GM10266 (cell line): Measurements from ENCODE around the gene DRD5.
A peak's percentile ranks its signal among the peaks of the same experiment; 100 is the strongest.

ENCODE experiments used
- DNase-seq: peaks from one replicate; pipeline ENCODE4 v3.0.0; 2012; ENCODE audit errors: extremely low spot score
- TF ChIP-seq, protein P1 (sequence below): IDR thresholded peaks from 2 replicates; pipeline ENCODE4 v1.5.1; 2012; ENCODE audit warnings: mild to moderate bottlenecking, low read depth; ENCODE audit not compliant: control insufficient read depth, insufficient read depth; ENCODE audit errors: missing control alignments

The DRD5 gene

GRCh38 chr4:9804918-9805317 lies 23.5 kb downstream of the DRD5 start:
- TF ChIP-seq, protein P1, sequence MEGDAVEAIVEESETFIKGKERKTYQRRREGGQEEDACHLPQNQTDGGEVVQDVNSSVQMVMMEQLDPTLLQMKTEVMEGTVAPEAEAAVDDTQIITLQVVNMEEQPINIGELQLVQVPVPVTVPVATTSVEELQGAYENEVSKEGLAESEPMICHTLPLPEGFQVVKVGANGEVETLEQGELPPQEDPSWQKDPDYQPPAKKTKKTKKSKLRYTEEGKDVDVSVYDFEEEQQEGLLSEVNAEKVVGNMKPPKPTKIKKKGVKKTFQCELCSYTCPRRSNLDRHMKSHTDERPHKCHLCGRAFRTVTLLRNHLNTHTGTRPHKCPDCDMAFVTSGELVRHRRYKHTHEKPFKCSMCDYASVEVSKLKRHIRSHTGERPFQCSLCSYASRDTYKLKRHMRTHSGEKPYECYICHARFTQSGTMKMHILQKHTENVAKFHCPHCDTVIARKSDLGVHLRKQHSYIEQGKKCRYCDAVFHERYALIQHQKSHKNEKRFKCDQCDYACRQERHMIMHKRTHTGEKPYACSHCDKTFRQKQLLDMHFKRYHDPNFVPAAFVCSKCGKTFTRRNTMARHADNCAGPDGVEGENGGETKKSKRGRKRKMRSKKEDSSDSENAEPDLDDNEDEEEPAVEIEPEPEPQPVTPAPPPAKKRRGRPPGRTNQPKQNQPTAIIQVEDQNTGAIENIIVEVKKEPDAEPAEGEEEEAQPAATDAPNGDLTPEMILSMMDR: no peak
- no peak for DNase-seq

- no peak for DNase-seq
- TF ChIP-seq, protein P1: no peak
Observed at GRCh38 chr4:9808077-9808476, 26.6 kb downstream of the DRD5 start.

- no peak for DNase-seq
- TF ChIP-seq, protein P1: no peak
Observed at GRCh38 chr4:9811806-9812205, 30.4 kb downstream of the DRD5 start.

GRCh38 chr4:9812501-9813340 lies 31.3 kb downstream of the DRD5 start:
- DNase-seq: peak; percentile 21
- TF ChIP-seq, protein P1: no peak

DNA sequence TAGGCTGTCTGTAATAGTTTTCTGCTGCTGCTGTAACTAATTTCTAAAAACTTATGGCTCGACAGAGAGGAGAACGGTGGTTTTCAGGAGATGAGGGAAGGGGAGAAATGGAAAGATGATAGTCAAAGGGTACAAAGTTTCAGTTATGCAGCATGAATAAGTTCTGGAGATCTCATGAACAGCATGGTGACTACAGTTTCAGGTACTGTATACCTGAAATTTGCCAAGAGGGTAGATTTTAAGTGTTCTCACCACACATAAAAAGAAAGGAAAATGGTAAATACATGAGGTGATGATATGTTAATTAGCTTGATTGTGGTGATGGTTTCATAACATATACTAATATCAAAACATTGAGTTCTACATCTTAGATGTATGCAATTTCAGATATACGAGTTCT lies 34.9 kb downstream of the DRD5 start:
- TF ChIP-seq, protein P1: no peak
- no peak for DNase-seq

DNA sequence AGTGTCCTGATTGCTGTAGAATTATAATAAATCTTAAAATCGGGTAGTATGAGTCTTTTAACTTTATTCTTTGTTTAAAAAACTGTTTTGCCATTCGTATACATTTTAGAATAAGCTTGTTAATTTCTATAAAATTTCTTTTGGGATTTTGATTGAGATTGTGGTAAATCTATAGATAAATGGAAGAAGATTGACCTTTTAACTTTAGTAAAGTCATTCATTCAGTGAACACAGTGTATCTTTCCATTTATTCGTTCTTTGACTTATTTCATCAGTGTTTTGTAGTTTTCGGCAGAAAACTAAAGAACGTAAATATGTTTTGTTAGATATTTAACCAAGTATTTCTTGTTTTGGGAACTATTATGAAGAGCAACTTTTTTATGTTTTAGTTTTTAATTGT lies 38.9 kb downstream of the DRD5 start:
- TF ChIP-seq, protein P1: no peak
- no peak for DNase-seq

DNA sequence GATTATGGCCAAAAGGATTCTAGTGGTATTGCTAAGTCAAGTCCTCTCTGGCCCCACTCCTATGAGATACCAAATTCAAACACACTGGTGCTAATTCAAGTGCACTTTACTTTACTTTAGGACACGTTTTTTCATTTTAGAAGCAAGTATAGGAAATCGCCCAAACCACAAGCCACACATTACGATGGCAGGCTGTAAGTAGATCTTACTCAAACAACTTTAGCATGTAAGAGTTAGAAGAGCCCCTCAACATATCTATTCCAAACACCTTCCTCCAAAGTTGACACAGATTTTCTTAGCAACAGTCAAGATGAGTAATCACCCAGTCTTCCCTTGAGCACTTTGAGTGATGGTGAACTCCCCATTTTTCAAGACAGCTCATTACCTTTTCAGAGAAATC lies 43.6 kb downstream of the DRD5 start:
- TF ChIP-seq, protein P1: no peak
- DNase-seq: no peak
